ENCODE results near the gene PPFIA2. TPM values are rescaled to one million over a fixed set of nuclear protein-coding genes. Genes with fewer than 3 reads are reported as not detected.

PPFIA2 gene
- total RNA-seq, 1 donor from 2014 or later, result not detected

DNA sequence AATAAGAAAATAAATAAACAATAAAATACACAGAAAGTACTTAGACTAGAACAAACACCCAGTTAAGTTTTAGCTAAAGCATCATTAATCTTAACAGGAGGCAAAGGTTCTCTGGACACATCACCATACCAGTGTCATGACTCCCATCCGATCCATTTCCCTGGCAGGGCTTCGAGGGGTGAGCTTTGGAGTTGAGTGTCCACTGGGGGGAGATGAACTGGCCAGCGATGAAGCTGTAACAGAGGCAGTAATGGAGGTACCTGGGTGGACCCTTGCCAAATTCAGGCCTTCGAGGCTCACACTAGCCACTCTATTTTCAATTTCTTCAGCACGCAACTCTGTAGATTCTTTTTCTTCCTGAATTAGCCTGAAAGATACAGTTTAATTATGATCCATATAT lies 411.7 kb downstream of the PPFIA2 start:
- no peak for DNase-seq (ENCODE audit: low spot score)
- H3K4me3 Mint-ChIP-seq (ENCODE audit: unreplicated experiment), result no peak overlapping the region
- TF ChIP-seq, protein P1, sequence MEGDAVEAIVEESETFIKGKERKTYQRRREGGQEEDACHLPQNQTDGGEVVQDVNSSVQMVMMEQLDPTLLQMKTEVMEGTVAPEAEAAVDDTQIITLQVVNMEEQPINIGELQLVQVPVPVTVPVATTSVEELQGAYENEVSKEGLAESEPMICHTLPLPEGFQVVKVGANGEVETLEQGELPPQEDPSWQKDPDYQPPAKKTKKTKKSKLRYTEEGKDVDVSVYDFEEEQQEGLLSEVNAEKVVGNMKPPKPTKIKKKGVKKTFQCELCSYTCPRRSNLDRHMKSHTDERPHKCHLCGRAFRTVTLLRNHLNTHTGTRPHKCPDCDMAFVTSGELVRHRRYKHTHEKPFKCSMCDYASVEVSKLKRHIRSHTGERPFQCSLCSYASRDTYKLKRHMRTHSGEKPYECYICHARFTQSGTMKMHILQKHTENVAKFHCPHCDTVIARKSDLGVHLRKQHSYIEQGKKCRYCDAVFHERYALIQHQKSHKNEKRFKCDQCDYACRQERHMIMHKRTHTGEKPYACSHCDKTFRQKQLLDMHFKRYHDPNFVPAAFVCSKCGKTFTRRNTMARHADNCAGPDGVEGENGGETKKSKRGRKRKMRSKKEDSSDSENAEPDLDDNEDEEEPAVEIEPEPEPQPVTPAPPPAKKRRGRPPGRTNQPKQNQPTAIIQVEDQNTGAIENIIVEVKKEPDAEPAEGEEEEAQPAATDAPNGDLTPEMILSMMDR (IDR thresholded peaks at IDR 0.05; ENCODE audit: unreplicated experiment), result no peak
- H3K4me1 Mint-ChIP-seq (ENCODE audit: unreplicated experiment), result no peaks in the 10 kb centered on the region
- no peak overlapping the region for H3K27ac Mint-ChIP-seq (ENCODE audit: unreplicated experiment)
- H3K36me3 Mint-ChIP-seq (ENCODE audit: low read depth, unreplicated experiment), result no peaks in the 10 kb centered on the region
- H3K27me3 Mint-ChIP-seq (ENCODE audit: unreplicated experiment), result no peaks in the 10 kb centered on the region
- H3K9me3 Mint-ChIP-seq (ENCODE audit: unreplicated experiment), result no peaks in the 10 kb centered on the region

DNA sequence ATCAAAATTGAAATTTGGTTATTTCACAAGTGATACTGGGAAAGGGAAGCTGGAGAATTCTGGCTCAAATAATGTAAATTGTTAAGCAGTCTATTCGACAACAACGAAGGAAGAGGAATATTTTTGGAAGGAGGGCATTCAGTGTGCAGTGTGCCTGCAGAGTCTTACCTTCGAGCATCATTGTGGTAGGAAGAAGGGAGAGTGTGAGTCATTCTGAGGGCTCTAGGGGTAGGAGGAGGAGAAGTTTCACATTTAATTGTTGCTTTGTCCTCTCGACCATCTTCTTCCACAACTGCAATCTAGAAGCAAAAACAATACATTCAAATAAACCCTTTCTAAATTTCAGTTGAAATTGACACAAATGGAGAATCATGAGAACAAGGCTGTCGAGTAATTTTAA lies 418.2 kb downstream of the PPFIA2 start:
- DNase-seq (ENCODE audit: low spot score), result no peak
- TF ChIP-seq, protein P1 (IDR thresholded peaks at IDR 0.05; ENCODE audit: unreplicated experiment), result no peak
- peaks cover 3% of the 10 kb centered on the region for H3K4me1 Mint-ChIP-seq (ENCODE audit: unreplicated experiment)
- no peaks in the 10 kb centered on the region for H3K9me3 Mint-ChIP-seq (ENCODE audit: unreplicated experiment)
- no peak overlapping the region for H3K4me3 Mint-ChIP-seq (ENCODE audit: unreplicated experiment)
- no peak overlapping the region for H3K27ac Mint-ChIP-seq (ENCODE audit: unreplicated experiment)
- H3K36me3 Mint-ChIP-seq (ENCODE audit: low read depth, unreplicated experiment), result no peaks in the 10 kb centered on the region
- H3K27me3 Mint-ChIP-seq (ENCODE audit: unreplicated experiment), result no peaks in the 10 kb centered on the region

DNA sequence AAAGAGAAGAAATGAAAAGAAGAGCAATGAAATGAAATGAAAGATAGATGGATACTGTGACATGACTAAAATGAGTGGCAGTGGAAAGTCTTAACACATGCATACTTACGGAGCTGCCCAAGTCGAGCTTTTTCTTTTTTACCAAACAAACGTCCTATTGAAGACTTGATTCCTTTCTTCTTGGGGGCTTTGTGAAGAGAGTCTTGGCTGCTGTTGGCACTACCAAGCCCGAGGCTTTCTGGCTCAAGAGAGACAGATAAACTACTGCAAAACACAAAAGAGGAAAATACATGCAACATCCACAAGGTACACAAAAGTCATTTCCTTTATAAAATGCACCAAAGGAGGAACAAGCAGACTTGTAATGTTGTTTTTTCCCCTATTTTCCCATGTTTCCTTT lies 420.1 kb downstream of the PPFIA2 start:
- H3K4me3 Mint-ChIP-seq (ENCODE audit: unreplicated experiment), result no peak overlapping the region
- H3K9me3 Mint-ChIP-seq (ENCODE audit: unreplicated experiment), result no peaks in the 10 kb centered on the region
- no peaks in the 10 kb centered on the region for H3K27me3 Mint-ChIP-seq (ENCODE audit: unreplicated experiment)
- no peak overlapping the region for H3K27ac Mint-ChIP-seq (ENCODE audit: unreplicated experiment)
- no peaks in the 10 kb centered on the region for H3K36me3 Mint-ChIP-seq (ENCODE audit: low read depth, unreplicated experiment)
- DNase-seq (ENCODE audit: low spot score), result no peak
- TF ChIP-seq, protein P1 (IDR thresholded peaks at IDR 0.05; ENCODE audit: unreplicated experiment), result no peak
- peaks cover 6% of the 10 kb centered on the region for H3K4me1 Mint-ChIP-seq (ENCODE audit: unreplicated experiment)

DNA sequence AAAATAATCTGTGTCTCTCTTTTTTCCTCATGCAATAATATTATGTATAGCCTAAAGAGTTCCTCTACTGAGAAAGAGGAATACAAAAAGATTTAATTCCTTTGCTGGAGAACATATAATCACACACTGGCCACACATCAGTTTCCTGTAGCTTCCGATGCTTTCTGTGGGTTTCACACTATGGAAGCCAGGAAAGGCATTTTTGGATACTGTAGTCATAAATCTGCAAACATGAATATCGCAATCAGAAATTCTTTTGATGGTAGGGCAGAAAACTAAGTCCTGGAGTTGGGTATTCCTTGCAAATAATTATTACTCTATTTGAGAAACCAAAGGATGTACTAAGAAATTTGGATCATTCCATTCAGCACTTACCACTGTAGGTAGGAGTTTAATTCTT lies 421.3 kb downstream of the PPFIA2 start:
- TF ChIP-seq, protein P1 (IDR thresholded peaks at IDR 0.05; ENCODE audit: unreplicated experiment), result no peak
- Mint-ChIP-seq H3K4me1 (ENCODE audit: unreplicated experiment) (peaks cover 6% of the 10 kb centered on the region), H3K36me3 (ENCODE audit: low read depth, unreplicated experiment) (no peaks in the 10 kb centered on the region), H3K27ac (ENCODE audit: unreplicated experiment) (no peak overlapping the region), H3K4me3 (ENCODE audit: unreplicated experiment) (no peak overlapping the region), H3K9me3 (ENCODE audit: unreplicated experiment) (no peaks in the 10 kb centered on the region), H3K27me3 (ENCODE audit: unreplicated experiment) (no peaks in the 10 kb centered on the region)
- DNase-seq (ENCODE audit: low spot score), result no peak

DNA sequence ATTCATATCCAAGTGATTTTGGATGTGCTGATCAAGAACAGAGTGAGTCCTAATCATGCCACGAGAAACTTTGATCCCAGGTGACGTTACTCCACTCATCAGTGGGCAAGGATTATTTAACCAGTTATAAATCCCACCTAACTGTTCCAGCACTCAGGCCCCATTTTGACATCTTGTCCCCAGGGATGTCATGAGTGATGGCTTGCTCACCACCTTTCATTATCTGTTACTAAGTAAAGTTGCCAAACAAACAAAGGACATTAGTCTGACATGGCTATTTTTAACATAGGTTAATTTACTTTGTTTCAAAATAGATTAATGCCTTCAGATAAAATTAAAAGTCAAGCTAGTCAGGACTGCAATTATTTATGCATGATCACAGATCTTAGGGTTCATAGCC lies 425.3 kb downstream of the PPFIA2 start:
- DNase-seq (ENCODE audit: low spot score), result no peak
- H3K36me3 Mint-ChIP-seq (ENCODE audit: low read depth, unreplicated experiment), result no peaks in the 10 kb centered on the region
- no peak overlapping the region for H3K4me3 Mint-ChIP-seq (ENCODE audit: unreplicated experiment)
- H3K27ac Mint-ChIP-seq (ENCODE audit: unreplicated experiment), result no peak overlapping the region
- no peaks in the 10 kb centered on the region for H3K9me3 Mint-ChIP-seq (ENCODE audit: unreplicated experiment)
- no peaks in the 10 kb centered on the region for H3K27me3 Mint-ChIP-seq (ENCODE audit: unreplicated experiment)
- peaks cover 3% of the 10 kb centered on the region for H3K4me1 Mint-ChIP-seq (ENCODE audit: unreplicated experiment)
- TF ChIP-seq, protein P1 (IDR thresholded peaks at IDR 0.05; ENCODE audit: unreplicated experiment), result no peak

Measured in endothelial cell (in vitro differentiated cells).